IMR-90 (cell line): ENCODE data around the gene ZNF423. TPM values are rescaled to one million over a fixed set of nuclear protein-coding genes. Genes with fewer than 3 reads are reported as not detected.

Experiments used
- ATAC-seq: fragments of 200-7000 bp; cut with Tn5 transposase; 2 replicates; pipeline ENCODE4 v1.9.1; 2020; ENCODE audit warnings: low read depth, mild to moderate bottlenecking, moderate library complexity
- BruUV-seq: library from RNA; stranded (reverse); fragments of 400-500 nt; replicated peaks from 2 replicates; lab custom pipeline; 2021; lab: Mats Ljungman, UMichigan
- CTCF ChIA-PET: fragments of 300-600 bp; formaldehyde crosslinking; extraction: SDS; loops from one replicate; lab custom pipeline; 2021; ENCODE audit warnings: antibody characterized with exemption; lab: Yijun Ruan, JAX
- POLR2A ChIA-PET: fragments of 300-600 bp; sonication (Branson Sonifier 250); formaldehyde crosslinking; loops from one replicate; lab custom pipeline; 2022; ENCODE audit warnings: antibody characterized with exemption; ENCODE audit not compliant: unreplicated experiment; lab: Charles Lee
- DNase-seq: peaks from one replicate; pipeline ENCODE4 v3.0.0; 2013
- H2AFZ ChIP-seq: replicated peaks from 2 replicates; pipeline ENCODE3; 2013; ENCODE audit warnings: low read length, mild to moderate bottlenecking; ENCODE audit not compliant: poor library complexity
- H2AK5ac ChIP-seq: 2 replicates; pipeline ENCODE4 v1.6.1; 2013; ENCODE audit warnings: low read depth, low read length, inconsistent platforms
- H2AK9ac ChIP-seq: replicated peaks from 2 replicates; pipeline ENCODE3; 2013; ENCODE audit warnings: mild to moderate bottlenecking, low read depth, low read length, moderate library complexity; ENCODE audit not compliant: poor library complexity
- H2BK120ac ChIP-seq: 2 replicates; pipeline ENCODE4 v1.6.1; 2013; ENCODE audit warnings: low read depth, low read length, inconsistent platforms
- H2BK15ac ChIP-seq: 3 replicates; pipeline ENCODE4 v1.6.1; 2013; ENCODE audit warnings: low read depth, low read length, inconsistent platforms
- H2BK20ac ChIP-seq: 2 replicates; pipeline ENCODE4 v1.6.1; 2013; ENCODE audit warnings: low read depth, mild to moderate bottlenecking, inconsistent platforms, low read length, moderate library complexity
- H2BK5ac ChIP-seq: 2 replicates; pipeline ENCODE4 v1.6.1; 2013; ENCODE audit warnings: mild to moderate bottlenecking, low read depth, low read length, inconsistent platforms; ENCODE audit not compliant: poor library complexity, severe bottlenecking
- H3K14ac ChIP-seq: replicated peaks from 2 replicates; pipeline ENCODE4 v1.6.1; 2013; ENCODE audit warnings: low read depth, low read length, inconsistent platforms
- H3K18ac ChIP-seq: 2 replicates; pipeline ENCODE4 v1.6.1; 2013; ENCODE audit warnings: low read depth, low read length, control low read depth
- H3K23ac ChIP-seq: 2 replicates; pipeline ENCODE4 v1.6.1; 2013; ENCODE audit warnings: low read depth, low read length, inconsistent platforms
- H3K27ac ChIP-seq: 2 replicates; pipeline ENCODE4 v1.5.1; 2013; ENCODE audit warnings: mild to moderate bottlenecking, control low read depth, low read length; ENCODE audit not compliant: insufficient read depth
- H3K27me3 ChIP-seq: 2 replicates; pipeline ENCODE4 v1.6.1; 2013; ENCODE audit warnings: low read length; ENCODE audit not compliant: control insufficient read depth, insufficient read depth
- H3K36me3 ChIP-seq: 2 replicates; pipeline ENCODE4 v1.6.1; 2013; ENCODE audit warnings: low read length, mixed read lengths; ENCODE audit not compliant: control insufficient read depth, insufficient read depth
- H3K4ac ChIP-seq: 2 replicates; pipeline ENCODE4 v1.6.1; 2013; ENCODE audit warnings: low read depth, low read length, inconsistent platforms
- H3K4me1 ChIP-seq: 2 replicates; pipeline ENCODE4 v1.6.1; 2013; ENCODE audit warnings: low read length, mixed read lengths; ENCODE audit not compliant: control insufficient read depth, insufficient read depth
- H3K4me2 ChIP-seq: 2 replicates; pipeline ENCODE4 v1.6.1; 2013; ENCODE audit warnings: low read depth, mild to moderate bottlenecking, control low read depth, low read length, moderate library complexity
- H3K4me3 ChIP-seq: 2 replicates; pipeline ENCODE4 v1.5.1; 2013; ENCODE audit warnings: low read depth, mild to moderate bottlenecking, control low read depth, low read length, moderate library complexity; ENCODE audit not compliant: insufficient read depth
- H3K56ac ChIP-seq: 2 replicates; pipeline ENCODE4 v1.6.1; 2013; ENCODE audit warnings: low read length, inconsistent platforms; ENCODE audit not compliant: insufficient read depth; ENCODE audit errors: extremely low read depth
- H3K79me1 ChIP-seq, 2 experiments: 2 replicates each; pipeline ENCODE4 v1.6.1; 2013; ENCODE audit warnings: low read length in 2 of 2, inconsistent platforms in 1 of 2, low read depth in 1 of 2
- H3K9ac ChIP-seq: 2 replicates; pipeline ENCODE4 v1.6.1; 2013; ENCODE audit warnings: low read depth, low read length, control low read depth
- H3K9me1 ChIP-seq: 2 replicates; pipeline ENCODE4 v1.6.1; 2013; ENCODE audit warnings: low read length, inconsistent platforms; ENCODE audit not compliant: insufficient read depth
- H3K9me3 ChIP-seq: 2 replicates; pipeline ENCODE4 v1.6.1; 2013; ENCODE audit warnings: low read length; ENCODE audit not compliant: control insufficient read depth, insufficient read depth
- H4K20me1 ChIP-seq: 2 replicates; pipeline ENCODE4 v1.6.1; 2013; ENCODE audit warnings: low read length, inconsistent platforms; ENCODE audit not compliant: insufficient read depth
- H4K5ac ChIP-seq: 2 replicates; pipeline ENCODE4 v1.6.1; 2013; ENCODE audit warnings: mild to moderate bottlenecking, low read depth, low read length, control low read depth
- H4K8ac ChIP-seq, 2 experiments: 2 replicates each; pipeline ENCODE4 v1.6.1; 2013; ENCODE audit warnings: low read depth in 2 of 2, low read length in 2 of 2, control low read depth in 1 of 2, inconsistent platforms in 1 of 2
- H4K91ac ChIP-seq: 2 replicates; pipeline ENCODE4 v1.6.1; 2013; ENCODE audit warnings: low read depth, low read length, inconsistent platforms; ENCODE audit not compliant: insufficient read depth
- BHLHE40 ChIP-seq: fragments of 150-350 bp; IDR thresholded peaks from 2 replicates; pipeline ENCODE4 v1.6.1; 2016; ENCODE audit warnings: mild to moderate bottlenecking, low read depth, low read length
- CEBPB ChIP-seq: IDR thresholded peaks from 2 replicates; pipeline ENCODE4 v1.6.1; 2012; ENCODE audit warnings: low read depth, low read length, improper control_type of control experiment
- CHD1 ChIP-seq: IDR thresholded peaks from 2 replicates; pipeline ENCODE4 v1.6.1; 2012; ENCODE audit warnings: low read depth, low read length, improper control_type of control experiment
- CTCF ChIP-seq: conservative IDR thresholded peaks from 2 replicates; pipeline ENCODE4 v1.5.1; 2012; ENCODE audit warnings: mild to moderate bottlenecking, low read depth, low read length, improper control_type of control experiment
- FOS ChIP-seq: fragments of 150-350 bp; IDR thresholded peaks from 2 replicates; pipeline ENCODE4 v1.6.1; 2016; ENCODE audit warnings: low read depth, low read length
- MAFK ChIP-seq: IDR thresholded peaks from 2 replicates; pipeline ENCODE4 v1.6.1; 2012; ENCODE audit warnings: low read depth, low read length, improper control_type of control experiment
- MAZ ChIP-seq: IDR thresholded peaks from 2 replicates; pipeline ENCODE4 v1.6.1; 2012; ENCODE audit warnings: low read depth, mild to moderate bottlenecking, low read length, improper control_type of control experiment, moderate library complexity, borderline replicate concordance
- MXI1 ChIP-seq: IDR thresholded peaks from 2 replicates; pipeline ENCODE4 v1.6.1; 2012; ENCODE audit warnings: low read depth, mild to moderate bottlenecking, low read length, moderate library complexity, borderline replicate concordance
- NFE2L2 ChIP-seq: fragments of 150-350 bp; IDR thresholded peaks from 2 replicates; pipeline ENCODE4 v1.6.1; 2016; ENCODE audit warnings: low read depth, mild to moderate bottlenecking, low read length
- POLR2A ChIP-seq: IDR thresholded peaks from 2 replicates; pipeline ENCODE4 v1.6.1; 2012; ENCODE audit warnings: mild to moderate bottlenecking, low read depth, low read length
- RAD21 ChIP-seq: IDR thresholded peaks from 2 replicates; pipeline ENCODE4 v1.6.1; 2012; ENCODE audit warnings: low read length, improper control_type of control experiment
- RCOR1 ChIP-seq: IDR thresholded peaks from 2 replicates; pipeline ENCODE4 v1.6.1; 2012; ENCODE audit warnings: mild to moderate bottlenecking, low read length, improper control_type of control experiment; ENCODE audit not compliant: insufficient replicate concordance
- RFX5 ChIP-seq: IDR thresholded peaks from 2 replicates; pipeline ENCODE4 v1.8.0; 2012; ENCODE audit warnings: low read depth, mild to moderate bottlenecking, low read length, moderate library complexity
- SMC3 ChIP-seq: fragments of 150-350 bp; IDR thresholded peaks from 2 replicates; pipeline ENCODE4 v1.6.1; 2016; ENCODE audit warnings: low read depth, mild to moderate bottlenecking, antibody characterized with exemption, low read length, moderate library complexity
- WGBS, 2 experiments: methylation state at CpG; one replicate each; pipeline versions ENCODE4 v1.1.5 to v1.1.7; 2013; ENCODE audit warnings: missing lambda C conversion rate in 2 of 2; ENCODE audit not compliant: insufficient read length in 1 of 2; ENCODE audit errors: extremely low coverage in 2 of 2; 5-methylcytosine and 5-hydroxymethylcytosine counted together
- dilution Hi-C: fragments of 300-500 bp; cut with HindIII; formaldehyde crosslinking; loops from one replicate; pipeline ENCODE4 v1.14.3; 2018; ENCODE audit warnings: low sequenced_read_pairs; ENCODE audit not compliant: unreplicated experiment
- in situ Hi-C: fragments of 300-500 bp; cut with MboI; formaldehyde crosslinking; loops from 3 replicates; pipeline ENCODE4 v1.14.3; 2019; ENCODE audit warnings: low sequenced_read_pairs, inconsistent platforms, mixed read lengths
- intact Hi-C: fragments of 100-400 bp; cut with micrococcal nuclease; formaldehyde crosslinking; loops from 2 replicates; pipeline ENCODE4 v1.10.0; 2022
- polyA plus RNA-seq, 3 experiments: library from polyadenylated mRNA; depleted of rRNA; stranded (reverse); fragments of >200 nt; gene quantifications; 2 replicates each; pipeline ENCODE4 v1.2.3, GENCODE V29; 2012; ENCODE audit warnings: low replicate concordance in 1 of 3
- total RNA-seq: library from RNA; depleted of rRNA; stranded (reverse); fragments of >200 nt; gene quantifications from 2 replicates; pipeline ENCODE4 v1.2.3, GENCODE V29; 2012
- TF ChIP-seq, protein P1 (sequence below): fragments of 150-350 bp; IDR thresholded peaks from 2 replicates; pipeline ENCODE4 v1.6.1; 2016; ENCODE audit warnings: low read depth, mild to moderate bottlenecking, low read length, moderate library complexity, borderline replicate concordance
- TF ChIP-seq, protein P2 (sequence below): fragments of 150-350 bp; IDR thresholded peaks from 2 replicates; pipeline ENCODE4 v1.6.1; 2017; ENCODE audit warnings: mild to moderate bottlenecking, antibody characterized with exemption, low read length, low read depth

The ZNF423 gene
- total and polyA plus RNA-seq, 2 of the 4 experiments (the other 2 are of a cell fraction): under 0.01 to 0.10 TPM

GRCh38 chr16:49636608-49637007 lies 219.3 kb downstream of the ZNF423 start:
- ChIA-PET POLR2A (no interaction called here), CTCF (no interaction called here)
- no peak overlapping the region for H2AK5ac ChIP-seq
- BruUV-seq: no TSS peak
- H3K4me2 ChIP-seq: no peak overlapping the region
- H4K20me1 ChIP-seq: peaks cover 7% of the 10 kb centered on the region
- H3K9me1 ChIP-seq: peaks cover 11% of the 10 kb centered on the region; the same call in 1 of the 2 replicates
- peaks cover 22% of the 10 kb centered on the region; the same call in 1 of the 2 replicates for H3K4me1 ChIP-seq
- H3K4ac ChIP-seq: no peak overlapping the region
- H3K56ac ChIP-seq: no peak overlapping the region
- no peak for ATAC-seq
- H3K18ac ChIP-seq: no peak overlapping the region
- WGBS, 2 experiments: 89% methylated on average over 7 of the region's 14 CpGs; no CpG with 5 or more reads in 1 of the 2 experiments
- in situ Hi-C loops (no loop called here), intact Hi-C loops (no loop called here), dilution Hi-C loops (no loop called here)
- H2AK9ac ChIP-seq: no peak overlapping the region
- H4K91ac ChIP-seq: no peak overlapping the region
- H4K5ac ChIP-seq: no peak overlapping the region
- H3K27ac ChIP-seq: no peak overlapping the region
- no peak overlapping the region for H2AFZ ChIP-seq
- H2BK5ac ChIP-seq: no peak overlapping the region
- H3K9ac ChIP-seq: no peak overlapping the region
- H4K8ac ChIP-seq: no peak overlapping the region
- H3K23ac ChIP-seq: no peak overlapping the region
- no peak overlapping the region for H2BK120ac ChIP-seq
- H3K4me3 ChIP-seq: no peak overlapping the region
- H2BK20ac ChIP-seq: no peak overlapping the region
- no peak overlapping the region for H3K14ac ChIP-seq
- H2BK15ac ChIP-seq: no peak overlapping the region
- no peak for DNase-seq
- no peaks in the 10 kb centered on the region for H3K36me3 ChIP-seq
- TF ChIP-seq MAZ: no peak
- no peak for TF ChIP-seq FOS
- TF ChIP-seq MAFK: no peak
- TF ChIP-seq MXI1: no peak
- TF ChIP-seq CHD1: no peak
- TF ChIP-seq RCOR1: no peak
- no peak for TF ChIP-seq CTCF
- no peak for TF ChIP-seq NFE2L2
- TF ChIP-seq POLR2A: no peak
- TF ChIP-seq CEBPB: no peak
- TF ChIP-seq RAD21: no peak
- no peak for TF ChIP-seq BHLHE40
- TF ChIP-seq, protein P1, sequence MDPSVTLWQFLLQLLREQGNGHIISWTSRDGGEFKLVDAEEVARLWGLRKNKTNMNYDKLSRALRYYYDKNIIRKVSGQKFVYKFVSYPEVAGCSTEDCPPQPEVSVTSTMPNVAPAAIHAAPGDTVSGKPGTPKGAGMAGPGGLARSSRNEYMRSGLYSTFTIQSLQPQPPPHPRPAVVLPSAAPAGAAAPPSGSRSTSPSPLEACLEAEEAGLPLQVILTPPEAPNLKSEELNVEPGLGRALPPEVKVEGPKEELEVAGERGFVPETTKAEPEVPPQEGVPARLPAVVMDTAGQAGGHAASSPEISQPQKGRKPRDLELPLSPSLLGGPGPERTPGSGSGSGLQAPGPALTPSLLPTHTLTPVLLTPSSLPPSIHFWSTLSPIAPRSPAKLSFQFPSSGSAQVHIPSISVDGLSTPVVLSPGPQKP: no peak
- no peak for TF ChIP-seq RFX5
- no peak for TF ChIP-seq SMC3
- TF ChIP-seq, protein P2, sequence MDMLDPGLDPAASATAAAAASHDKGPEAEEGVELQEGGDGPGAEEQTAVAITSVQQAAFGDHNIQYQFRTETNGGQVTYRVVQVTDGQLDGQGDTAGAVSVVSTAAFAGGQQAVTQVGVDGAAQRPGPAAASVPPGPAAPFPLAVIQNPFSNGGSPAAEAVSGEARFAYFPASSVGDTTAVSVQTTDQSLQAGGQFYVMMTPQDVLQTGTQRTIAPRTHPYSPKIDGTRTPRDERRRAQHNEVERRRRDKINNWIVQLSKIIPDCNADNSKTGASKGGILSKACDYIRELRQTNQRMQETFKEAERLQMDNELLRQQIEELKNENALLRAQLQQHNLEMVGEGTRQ: no peak
- H3K9me3 ChIP-seq: no peaks in the 10 kb centered on the region
- no peaks in the 10 kb centered on the region; the same call in 1 of the 2 replicates for H3K27me3 ChIP-seq
- H3K79me1 ChIP-seq: no peaks in the 10 kb centered on the region
